Measurements from ENCODE around the gene COL21A1. TPM values are rescaled to one million over a fixed set of nuclear protein-coding genes. Genes with fewer than 3 reads are reported as not detected.

The COL21A1 gene
- total RNA-seq, 4 donors from 2014 or later: 4.2 to 15.2 (median 4.9) TPM

DNA sequence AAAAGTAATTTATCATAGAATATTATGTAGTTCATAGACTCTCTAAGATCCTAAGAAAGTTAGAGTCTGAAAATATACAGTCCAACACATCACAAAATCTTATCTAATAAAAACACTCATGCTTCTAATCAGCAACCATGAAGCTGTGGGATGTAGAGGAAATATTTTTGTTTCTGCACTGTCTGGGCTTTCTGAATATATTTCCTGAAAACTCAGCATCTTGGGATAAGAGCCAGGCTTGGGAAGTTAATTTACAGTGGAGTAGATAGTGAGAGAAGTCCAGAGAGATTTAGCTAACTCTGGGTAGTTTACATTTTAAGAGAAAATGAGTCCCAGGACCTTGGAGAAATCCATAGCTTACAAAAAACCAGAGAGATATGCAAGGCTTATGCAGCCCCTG is 221.6 kb downstream of the COL21A1 start:
- H3K27ac ChIP-seq: no peak overlapping the region
- H3K9me3 ChIP-seq: no peaks in the 10 kb centered on the region
- TF ChIP-seq, protein P1, sequence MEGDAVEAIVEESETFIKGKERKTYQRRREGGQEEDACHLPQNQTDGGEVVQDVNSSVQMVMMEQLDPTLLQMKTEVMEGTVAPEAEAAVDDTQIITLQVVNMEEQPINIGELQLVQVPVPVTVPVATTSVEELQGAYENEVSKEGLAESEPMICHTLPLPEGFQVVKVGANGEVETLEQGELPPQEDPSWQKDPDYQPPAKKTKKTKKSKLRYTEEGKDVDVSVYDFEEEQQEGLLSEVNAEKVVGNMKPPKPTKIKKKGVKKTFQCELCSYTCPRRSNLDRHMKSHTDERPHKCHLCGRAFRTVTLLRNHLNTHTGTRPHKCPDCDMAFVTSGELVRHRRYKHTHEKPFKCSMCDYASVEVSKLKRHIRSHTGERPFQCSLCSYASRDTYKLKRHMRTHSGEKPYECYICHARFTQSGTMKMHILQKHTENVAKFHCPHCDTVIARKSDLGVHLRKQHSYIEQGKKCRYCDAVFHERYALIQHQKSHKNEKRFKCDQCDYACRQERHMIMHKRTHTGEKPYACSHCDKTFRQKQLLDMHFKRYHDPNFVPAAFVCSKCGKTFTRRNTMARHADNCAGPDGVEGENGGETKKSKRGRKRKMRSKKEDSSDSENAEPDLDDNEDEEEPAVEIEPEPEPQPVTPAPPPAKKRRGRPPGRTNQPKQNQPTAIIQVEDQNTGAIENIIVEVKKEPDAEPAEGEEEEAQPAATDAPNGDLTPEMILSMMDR (IDR thresholded peaks at IDR 0.05): no peak
- TF ChIP-seq EP300 (IDR thresholded peaks at IDR 0.05) (no peak), POLR2A (IDR thresholded peaks at IDR 0.05) (no peak), POLR2AphosphoS5 (IDR thresholded peaks at IDR 0.05) (no peak)
- no peak overlapping the region for H3K4me3 ChIP-seq
- no peaks in the 10 kb centered on the region for H3K36me3 ChIP-seq
- DNase-seq (ENCODE audit: low spot score in 2 of 2): no peak
- no peaks in the 10 kb centered on the region for H3K27me3 ChIP-seq
- H3K4me1 ChIP-seq: no peaks in the 10 kb centered on the region

DNA sequence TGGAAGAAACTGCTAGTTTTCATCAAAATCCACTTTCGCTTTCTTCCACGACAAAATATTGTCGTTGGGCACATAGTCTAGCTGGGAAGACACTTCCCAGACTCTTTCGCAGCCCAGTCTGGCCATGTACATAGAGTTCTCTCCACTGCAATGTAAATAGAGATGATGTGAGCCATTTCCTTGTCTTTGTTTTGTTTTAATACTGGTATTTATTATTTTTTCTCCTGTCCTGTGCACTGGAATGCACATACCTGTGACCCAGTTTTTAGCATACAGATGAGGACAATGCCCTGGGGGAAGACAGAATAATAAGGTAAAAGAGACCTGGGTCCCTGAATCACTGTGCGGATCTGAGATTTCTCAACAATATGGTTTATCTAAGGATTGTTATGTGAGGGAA is 222.4 kb downstream of the COL21A1 start:
- TF ChIP-seq POLR2AphosphoS5 (IDR thresholded peaks at IDR 0.05): no peak
- H3K27ac ChIP-seq: no peak overlapping the region

DNA sequence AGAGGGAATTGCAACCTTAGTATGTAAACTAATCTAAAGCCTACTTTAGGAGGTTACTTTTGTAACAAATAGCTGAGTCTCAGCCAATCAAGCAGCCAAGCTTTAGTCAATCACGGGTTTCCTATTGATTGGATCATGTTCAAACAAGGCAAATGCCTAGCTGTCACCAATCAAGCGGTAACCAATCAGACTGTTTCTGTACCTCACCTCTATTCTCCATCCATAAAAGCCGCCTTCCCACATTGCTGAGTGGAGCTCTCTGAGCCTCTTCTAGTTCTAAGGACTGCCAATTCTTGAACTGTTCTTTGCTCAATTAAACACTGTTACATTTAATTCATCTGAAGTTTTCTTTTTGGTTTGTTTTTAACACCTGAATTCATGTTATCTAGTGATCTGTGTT is 223.6 kb downstream of the COL21A1 start:
- Histone ChIP-seq H3K9me3 (no peaks in the 10 kb centered on the region), H3K27me3 (no peaks in the 10 kb centered on the region), H3K4me3 (no peak overlapping the region), H3K36me3 (no peaks in the 10 kb centered on the region), H3K27ac (no peak overlapping the region), H3K4me1 (no peaks in the 10 kb centered on the region)
- WGBS: 85% methylated on average over 3 of the region's 3 CpGs
- DNase-seq (ENCODE audit: low spot score in 2 of 2): no peak
- TF ChIP-seq POLR2A (IDR thresholded peaks at IDR 0.05) (no peak), EP300 (IDR thresholded peaks at IDR 0.05) (no peak), POLR2AphosphoS5 (IDR thresholded peaks at IDR 0.05) (no peak)
- TF ChIP-seq, protein P1 (IDR thresholded peaks at IDR 0.05): no peak

More for the DNA sequence above, 222.4 kb downstream of the COL21A1 start:
- Histone ChIP-seq H3K36me3 (no peaks in the 10 kb centered on the region), H3K27me3 (no peaks in the 10 kb centered on the region), H3K4me3 (no peak overlapping the region), H3K9me3 (no peaks in the 10 kb centered on the region), H3K4me1 (no peaks in the 10 kb centered on the region)
- WGBS: 80% methylated on average over 5 of the region's 5 CpGs
- no peak for DNase-seq (ENCODE audit: low spot score in 2 of 2)

DNA sequence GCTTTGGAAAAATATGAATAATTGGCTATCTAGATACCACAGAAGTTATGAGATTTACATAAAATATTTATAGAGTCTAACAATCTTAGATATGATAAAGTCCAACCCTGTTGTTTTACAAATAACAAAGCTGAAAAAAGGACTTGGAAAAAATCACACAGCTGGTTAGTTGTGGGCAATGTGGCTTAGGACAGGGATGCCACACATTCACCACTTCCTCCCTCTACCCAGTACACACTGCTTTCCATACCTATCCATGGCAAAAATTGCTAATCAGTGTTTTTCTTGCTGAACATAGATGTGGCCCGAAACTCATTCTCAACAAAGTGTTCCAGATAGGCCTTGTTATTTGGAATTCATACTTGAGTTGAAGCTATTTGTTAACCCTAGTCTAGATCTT is 224.7 kb downstream of the COL21A1 start:
- H3K9me3 ChIP-seq: no peaks in the 10 kb centered on the region
- no peaks in the 10 kb centered on the region for H3K27me3 ChIP-seq
- no peak overlapping the region for H3K27ac ChIP-seq
- TF ChIP-seq EP300 (IDR thresholded peaks at IDR 0.05) (no peak), POLR2AphosphoS5 (IDR thresholded peaks at IDR 0.05) (no peak), POLR2A (IDR thresholded peaks at IDR 0.05) (no peak)
- TF ChIP-seq, protein P1 (IDR thresholded peaks at IDR 0.05): no peak
- H3K36me3 ChIP-seq: no peaks in the 10 kb centered on the region
- no peak overlapping the region for H3K4me3 ChIP-seq
- no peak for DNase-seq (ENCODE audit: low spot score in 2 of 2)
- 79% methylated on average over 1 of the region's 1 CpG for WGBS
- no peaks in the 10 kb centered on the region for H3K4me1 ChIP-seq

DNA sequence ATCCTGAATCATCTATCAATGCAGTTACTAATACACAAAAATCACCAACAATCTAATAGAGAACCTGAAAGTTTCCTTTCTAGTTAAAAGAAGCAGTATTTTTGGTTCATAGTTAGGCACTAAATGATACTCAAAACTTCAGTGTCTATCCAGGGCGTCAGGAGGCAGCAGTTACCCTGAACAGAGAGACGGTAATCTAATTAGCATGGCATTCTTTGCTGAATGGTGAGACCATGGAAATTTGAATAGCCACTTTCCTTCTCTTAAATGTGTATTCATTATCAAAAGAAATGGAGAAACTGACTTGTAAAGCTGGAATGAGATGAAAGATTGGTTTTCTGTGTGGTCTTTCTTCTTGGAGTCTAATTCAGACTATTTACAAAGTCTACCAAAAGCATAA is 225.4 kb downstream of the COL21A1 start:
- H3K9me3 ChIP-seq: no peaks in the 10 kb centered on the region
- H3K27me3 ChIP-seq: no peaks in the 10 kb centered on the region
- no peak for DNase-seq (ENCODE audit: low spot score in 2 of 2)
- TF ChIP-seq EP300 (IDR thresholded peaks at IDR 0.05) (no peak), POLR2A (IDR thresholded peaks at IDR 0.05) (no peak), POLR2AphosphoS5 (IDR thresholded peaks at IDR 0.05) (no peak)
- TF ChIP-seq, protein P1 (IDR thresholded peaks at IDR 0.05): no peak
- WGBS: 67% methylated on average over 2 of the region's 2 CpGs
- H3K27ac ChIP-seq: no peak overlapping the region
- H3K4me1 ChIP-seq: no peaks in the 10 kb centered on the region
- no peaks in the 10 kb centered on the region for H3K36me3 ChIP-seq
- H3K4me3 ChIP-seq: no peak overlapping the region

DNA sequence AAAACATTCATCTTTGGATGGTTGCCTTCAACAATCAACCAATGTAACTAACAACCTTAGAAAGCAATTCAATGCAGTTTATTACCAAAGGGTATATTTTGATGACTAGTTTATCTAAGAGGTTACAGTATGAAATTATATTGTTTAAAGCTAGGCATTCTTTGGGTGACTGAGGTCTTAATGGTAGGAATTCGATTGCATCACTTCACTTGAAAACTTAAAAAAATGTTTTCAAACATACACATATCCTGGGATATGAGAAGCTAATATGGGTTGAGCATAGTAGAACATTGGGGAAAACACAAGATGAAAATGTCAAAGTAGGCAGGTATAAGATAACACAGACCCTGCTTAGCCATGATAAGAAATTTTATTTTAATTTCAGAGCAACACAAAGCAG is 227.4 kb downstream of the COL21A1 start:
- WGBS: 88% methylated on average over 1 of the region's 1 CpG
- no peaks in the 10 kb centered on the region for H3K36me3 ChIP-seq
- no peaks in the 10 kb centered on the region for H3K9me3 ChIP-seq
- DNase-seq (ENCODE audit: low spot score in 2 of 2): no peak
- no peak overlapping the region for H3K4me3 ChIP-seq
- H3K4me1 ChIP-seq: no peaks in the 10 kb centered on the region
- no peak overlapping the region for H3K27ac ChIP-seq
- TF ChIP-seq POLR2AphosphoS5 (IDR thresholded peaks at IDR 0.05): no peak
- TF ChIP-seq, protein P1 (IDR thresholded peaks at IDR 0.05): no peak
- TF ChIP-seq POLR2A (IDR thresholded peaks at IDR 0.05): no peak
- TF ChIP-seq EP300 (IDR thresholded peaks at IDR 0.05): no peak
- no peaks in the 10 kb centered on the region for H3K27me3 ChIP-seq
